NCI-H2196 (cell line): ENCODE measurements around the gene ASAP2.

Experiments used
- DNase-seq: peaks from one replicate; lab custom pipeline; 2025; ENCODE audit not compliant: unreplicated experiment; lab: John Stamatoyannopoulos, UW

Gene ASAP2

GRCh38 chr2:9341337-9341887 lies 134.8 kb downstream of the ASAP2 start:
- no peak for DNase-seq

GRCh38 chr2:9342659-9343058 lies 136.0 kb downstream of the ASAP2 start:
- DNase-seq, result no peak

GRCh38 chr2:9343524-9343923 lies 136.9 kb downstream of the ASAP2 start:
- no peak for DNase-seq

DNA sequence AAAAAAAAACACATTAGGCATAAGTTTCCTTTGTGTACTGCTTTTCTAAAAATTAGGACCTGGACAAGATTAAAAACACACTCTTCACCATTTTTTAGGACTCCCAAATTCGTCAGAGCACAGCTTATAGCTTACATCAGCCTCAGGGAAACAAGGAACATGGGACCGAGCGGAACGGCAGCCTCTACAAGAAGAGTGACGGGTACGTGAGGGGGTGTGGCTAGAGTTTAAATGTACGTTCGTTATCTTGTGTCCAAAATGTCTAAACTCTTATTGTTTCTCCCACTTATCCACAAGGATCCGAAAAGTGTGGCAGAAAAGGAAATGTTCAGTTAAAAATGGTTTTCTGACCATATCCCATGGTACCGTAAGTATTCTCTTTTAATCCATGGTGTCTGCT lies 137.8 kb downstream of the ASAP2 start:
- DNase-seq, result no peak

GRCh38 chr2:9345343-9345742 lies 138.7 kb downstream of the ASAP2 start:
- DNase-seq, result no peak

- no peak for DNase-seq
Measured at GRCh38 chr2:9345997-9346396, 139.4 kb downstream of the ASAP2 start.

DNA sequence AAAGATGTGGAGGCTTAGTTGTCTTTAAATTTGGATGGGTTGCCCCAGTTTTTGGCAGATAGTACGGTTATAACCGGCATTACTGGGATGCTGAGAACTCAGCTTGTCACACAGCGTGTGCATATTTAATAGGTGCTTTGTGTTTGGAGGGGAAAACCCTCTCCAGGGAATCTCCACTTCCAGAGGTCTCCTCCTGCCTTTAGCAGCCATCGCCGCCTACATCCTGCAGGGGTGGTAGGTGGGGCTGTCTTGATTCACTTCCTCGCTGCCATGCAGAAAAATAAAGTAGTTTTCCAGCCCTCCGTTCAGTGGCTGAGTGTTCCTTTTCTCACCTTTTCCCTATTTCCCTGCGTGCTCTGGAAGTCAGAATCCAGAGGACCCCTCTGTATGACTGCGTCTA lies 140.3 kb downstream of the ASAP2 start:
- DNase-seq, result no peak

GRCh38 chr2:9347411-9347881 lies 140.8 kb downstream of the ASAP2 start:
- DNase-seq, result no peak

DNA sequence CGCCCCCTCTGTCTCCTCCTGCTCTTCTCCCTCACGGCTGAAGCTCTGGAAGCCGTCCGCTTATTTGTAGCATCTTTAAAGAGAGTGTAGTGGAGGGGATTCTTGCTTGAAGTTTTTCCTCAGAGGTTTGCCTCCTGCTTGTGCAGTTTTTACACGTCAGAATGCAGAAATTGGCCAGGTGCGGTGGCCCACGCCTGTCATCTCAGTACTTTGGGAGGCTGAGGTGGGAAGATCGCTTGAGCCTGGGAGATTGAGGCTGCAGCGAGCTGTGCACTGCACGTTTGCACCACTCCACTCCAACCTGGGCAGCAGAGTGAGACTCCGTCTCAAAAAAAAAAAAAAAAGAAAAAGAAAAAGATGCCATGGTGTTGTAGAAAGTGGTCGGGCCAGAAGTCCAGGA lies 147.7 kb downstream of the ASAP2 start:
- DNase-seq, result no peak

DNA sequence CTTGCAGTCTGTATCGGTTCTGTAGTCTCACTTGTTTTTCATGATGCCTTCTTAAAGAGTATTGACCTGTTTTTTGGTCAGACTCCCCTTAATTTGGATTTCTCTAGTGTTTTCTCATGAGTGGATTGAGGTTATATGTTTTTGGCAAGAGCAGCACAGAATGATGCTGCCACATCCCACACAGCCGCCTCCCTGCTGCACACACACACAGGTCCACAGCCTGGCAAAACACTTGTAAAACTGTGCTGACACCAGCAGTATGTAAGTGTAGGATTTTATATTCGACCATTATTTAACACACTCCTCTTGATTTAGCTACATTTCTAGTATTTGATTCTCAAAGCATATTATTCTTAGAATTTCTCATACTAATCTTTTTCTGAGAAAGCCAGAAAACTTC lies 148.7 kb downstream of the ASAP2 start:
- DNase-seq, result no peak

DNA sequence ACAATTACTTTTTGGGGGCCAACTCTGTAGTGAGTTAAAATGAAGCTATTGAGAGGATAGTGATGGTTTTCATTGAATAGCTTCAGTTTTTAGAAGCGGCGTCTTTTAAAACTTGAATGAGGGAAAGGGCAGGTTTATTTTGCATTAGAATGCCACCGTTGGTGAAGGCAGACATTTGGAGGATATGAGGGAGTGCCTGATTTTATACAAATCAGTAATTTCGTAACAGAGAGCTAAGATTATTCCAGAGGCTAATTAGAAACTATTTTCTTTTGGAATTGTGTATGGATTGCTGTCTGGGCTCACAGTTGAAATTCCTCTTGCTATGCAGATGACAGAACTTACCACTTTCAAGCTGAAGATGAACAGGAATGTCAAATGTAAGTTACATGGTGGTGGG lies 149.1 kb downstream of the ASAP2 start:
- DNase-seq, result no peak

GRCh38 chr2:9356261-9356660 lies 149.6 kb downstream of the ASAP2 start:
- no peak for DNase-seq

DNA sequence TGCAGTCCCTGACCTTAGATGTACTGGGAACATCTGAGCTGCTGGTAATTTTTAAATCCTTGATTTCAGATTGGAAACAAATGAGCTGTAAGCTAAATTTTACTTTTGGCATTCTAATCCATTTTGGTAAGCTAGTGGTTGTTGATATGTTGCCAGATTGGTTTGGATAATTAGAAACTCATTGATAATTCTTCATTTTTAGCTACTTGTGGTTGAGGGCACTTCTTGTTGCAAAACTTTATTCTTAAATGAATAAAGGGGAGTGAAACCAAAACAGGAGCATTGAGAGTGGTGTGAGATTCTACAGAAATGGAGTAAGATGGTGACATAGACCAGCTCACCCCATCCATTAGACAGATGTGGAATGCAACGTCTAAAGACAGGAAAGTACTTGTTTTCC lies 152.2 kb downstream of the ASAP2 start:
- DNase-seq, result no peak

DNA sequence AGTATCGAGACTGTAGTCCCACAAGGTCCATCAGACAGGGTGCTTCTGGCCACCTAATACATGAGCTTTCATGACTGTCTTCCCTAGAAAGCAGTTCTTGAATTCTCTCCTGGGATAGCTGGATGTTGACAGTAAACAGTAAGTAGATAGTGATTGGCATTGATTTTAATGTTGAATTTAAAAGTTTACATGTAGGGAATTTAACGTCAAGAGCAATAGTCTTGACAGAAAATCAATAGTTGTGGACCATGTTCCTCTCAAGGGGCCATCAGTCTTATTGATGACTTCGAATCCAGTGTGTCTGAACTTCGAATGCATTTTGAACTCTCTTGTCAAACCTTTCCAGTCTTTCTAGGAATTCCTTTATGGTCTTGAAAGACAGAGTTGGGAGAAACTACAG lies 152.9 kb downstream of the ASAP2 start:
- DNase-seq, result no peak

GRCh38 chr2:9360110-9360509 lies 153.5 kb downstream of the ASAP2 start:
- DNase-seq, result no peak

GRCh38 chr2:9360701-9361100 lies 154.1 kb downstream of the ASAP2 start:
- DNase-seq, result no peak

DNA sequence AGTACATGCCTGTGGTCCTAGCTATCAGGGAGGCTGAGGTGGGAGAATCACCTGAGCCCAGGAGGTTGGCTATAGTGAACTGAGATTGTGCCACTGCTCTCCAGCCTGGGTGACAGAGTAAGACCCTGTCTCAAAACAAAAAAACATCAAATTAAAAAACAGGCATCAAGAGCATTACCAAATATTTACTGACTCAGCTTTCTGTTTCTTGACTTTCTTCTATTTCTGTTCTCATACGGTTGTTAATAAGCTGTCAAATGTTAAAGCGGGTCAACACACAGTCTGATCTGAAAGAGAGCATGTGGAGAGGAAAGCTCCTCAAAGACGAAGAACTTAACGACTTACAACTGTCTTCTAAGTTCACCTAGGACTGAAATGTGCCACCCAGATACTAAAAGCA lies 157.8 kb downstream of the ASAP2 start:
- DNase-seq, result no peak

DNA sequence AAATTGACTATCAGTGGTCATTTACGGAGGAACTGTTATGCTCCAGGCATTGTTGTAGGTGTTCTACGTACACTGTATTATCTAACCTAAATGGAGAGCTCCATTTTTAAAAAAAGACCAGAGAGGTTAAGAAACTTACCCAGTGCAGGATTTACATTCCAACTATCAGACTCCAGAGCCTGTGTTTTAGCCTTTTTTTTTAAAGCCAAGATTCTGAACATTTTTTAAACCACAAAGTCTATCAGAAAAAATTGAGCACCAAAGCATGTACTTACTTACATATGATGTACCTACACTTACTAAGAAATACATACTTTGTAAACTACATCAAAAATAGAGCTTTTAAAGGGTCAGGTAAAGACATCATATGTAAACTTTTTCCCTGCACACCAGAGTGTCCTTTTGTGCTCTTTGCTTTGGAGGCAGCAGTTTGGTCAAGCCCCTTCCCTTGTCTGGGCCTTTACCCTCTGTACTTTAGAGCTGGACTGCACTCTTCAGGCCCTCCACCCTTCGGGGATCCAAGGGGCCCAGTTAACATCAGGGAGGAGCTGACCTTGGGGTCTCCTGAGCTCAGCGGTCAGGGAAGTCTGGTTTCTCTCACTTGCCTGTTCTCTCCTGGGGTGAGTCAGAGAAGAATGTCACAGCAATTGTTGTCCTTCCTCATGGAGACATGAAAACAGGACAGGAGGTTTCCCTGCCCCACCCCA lies 158.3 kb downstream of the ASAP2 start:
- DNase-seq, result no peak

DNA sequence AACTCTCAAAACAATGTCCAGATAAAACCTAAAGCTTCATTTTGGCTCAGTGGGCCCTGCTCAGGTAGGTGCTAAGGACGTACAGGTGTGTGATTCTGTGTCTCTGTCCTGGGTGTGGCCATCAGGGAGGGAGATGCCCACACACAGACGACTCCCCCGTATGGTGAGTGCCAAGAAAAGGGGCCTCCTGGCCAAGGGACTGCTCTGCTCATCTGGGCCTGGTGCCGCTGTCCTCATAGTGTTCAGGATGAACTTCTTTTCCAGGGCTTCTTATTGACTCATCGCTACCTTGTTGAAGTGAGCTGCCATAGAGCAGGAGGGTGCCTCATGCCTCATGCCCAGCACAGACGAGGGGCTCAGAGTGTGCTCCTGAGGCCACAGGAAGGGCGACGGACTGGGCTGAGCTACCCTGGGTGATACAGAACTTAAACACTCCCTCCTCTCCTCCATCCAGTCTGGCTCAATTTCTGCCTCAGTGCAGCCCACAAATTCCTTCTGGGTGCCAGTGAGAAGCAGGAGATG lies 158.9 kb downstream of the ASAP2 start:
- DNase-seq, result no peak

- no peak for DNase-seq
Measured at GRCh38 chr2:9366026-9366425, 159.4 kb downstream of the ASAP2 start.

DNA sequence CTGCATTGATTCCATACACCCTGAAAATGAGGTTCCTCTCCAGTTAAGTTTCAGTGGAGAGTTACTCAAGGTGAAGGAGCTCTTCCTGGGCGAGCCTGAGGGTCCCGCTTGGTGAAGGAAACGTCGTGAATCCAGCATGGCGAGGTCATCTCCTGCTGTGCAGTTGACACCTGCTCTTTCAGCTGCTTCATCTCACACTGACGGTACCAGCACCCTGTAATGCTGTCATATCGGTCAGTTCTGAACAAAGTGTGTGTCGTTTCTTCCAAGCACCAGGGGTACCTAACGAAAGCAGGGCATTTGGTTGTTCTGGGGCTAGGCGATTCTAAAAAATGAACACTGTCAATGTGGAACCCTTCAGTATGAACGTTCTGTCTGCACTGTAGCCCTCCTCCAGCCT lies 164.1 kb downstream of the ASAP2 start:
- no peak for DNase-seq

DNA sequence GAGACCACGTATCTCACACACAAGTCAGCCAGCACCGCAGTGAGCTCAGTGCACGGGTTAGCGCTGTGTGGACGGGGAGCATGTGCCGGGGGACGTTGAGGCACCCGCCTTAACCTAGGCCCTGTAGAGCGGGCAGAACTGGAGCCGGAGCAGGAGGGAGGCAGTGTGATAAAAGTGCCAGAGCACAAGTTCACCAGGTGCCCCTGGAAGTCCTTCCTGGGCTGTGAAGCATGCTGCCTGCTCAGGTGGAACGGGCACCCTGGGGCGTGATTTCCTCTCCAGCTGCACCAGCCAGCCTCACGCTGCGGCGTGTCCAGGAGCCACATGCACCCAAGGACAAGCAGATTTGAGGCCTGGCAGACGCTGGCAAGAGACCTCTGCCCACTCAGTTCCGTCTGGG lies 166.4 kb downstream of the ASAP2 start:
- DNase-seq, result peak; percentile 46

GRCh38 chr2:9373476-9373875 lies 166.9 kb downstream of the ASAP2 start:
- DNase-seq, result no peak
